H9 (cell line): ENCODE data around the gene CCR5. TPM values are rescaled to one million over a fixed set of nuclear protein-coding genes. Genes with fewer than 3 reads are reported as not detected.

ENCODE experiments used
- DNase-seq: peaks from one replicate; pipeline ENCODE4 v3.0.0-alpha.2; 2017
- H2AFZ ChIP-seq: one replicate; pipeline ENCODE4 v1.6.1; 2013; ENCODE audit warnings: mild to moderate bottlenecking, low read length, control low read depth, moderate library complexity
- H2AK5ac ChIP-seq: 2 replicates; pipeline ENCODE4 v1.6.1; 2013; ENCODE audit warnings: low read length, control low read depth, mixed read lengths; ENCODE audit not compliant: insufficient read length
- H2BK120ac ChIP-seq: one replicate; pipeline ENCODE4 v1.6.1; 2013; ENCODE audit warnings: low read depth, mild to moderate bottlenecking, low read length, control low read depth, inconsistent platforms; ENCODE audit not compliant: poor library complexity, severe bottlenecking
- H2BK12ac ChIP-seq: 2 replicates; pipeline ENCODE4 v1.6.1; 2013; ENCODE audit warnings: low read length, control low read depth, mixed read lengths, low read depth; ENCODE audit not compliant: insufficient read length
- H2BK15ac ChIP-seq: 2 replicates; pipeline ENCODE4 v1.6.1; 2013; ENCODE audit warnings: low read depth, low read length, control low read depth
- H2BK20ac ChIP-seq: one replicate; pipeline ENCODE4 v1.6.1; 2013; ENCODE audit warnings: low read depth, mild to moderate bottlenecking, low read length, control low read depth, inconsistent platforms; ENCODE audit not compliant: poor library complexity, severe bottlenecking
- H2BK5ac ChIP-seq: 2 replicates; pipeline ENCODE4 v1.6.1; 2013; ENCODE audit warnings: low read length, control low read depth, mixed read lengths; ENCODE audit not compliant: insufficient read length
- H3K14ac ChIP-seq: 2 replicates; pipeline ENCODE4 v1.6.1; 2013; ENCODE audit warnings: low read length, control low read depth; ENCODE audit not compliant: insufficient read depth
- H3K18ac ChIP-seq: 2 replicates; pipeline ENCODE4 v1.6.1; 2013; ENCODE audit warnings: low read depth, mild to moderate bottlenecking, mixed read lengths, low read length, control low read depth; ENCODE audit not compliant: insufficient read length
- H3K23ac ChIP-seq: 2 replicates; pipeline ENCODE4 v1.6.1; 2013; ENCODE audit warnings: low read length, control low read depth, mixed read lengths, low read depth; ENCODE audit not compliant: insufficient read length
- H3K23me2 ChIP-seq: 2 replicates; pipeline ENCODE4 v1.6.1; 2013; ENCODE audit warnings: low read depth, mild to moderate bottlenecking, mixed read lengths, low read length, control low read depth; ENCODE audit not compliant: insufficient read length, poor library complexity, severe bottlenecking
- H3K27ac ChIP-seq: 2 replicates; pipeline ENCODE4 v1.5.1; 2013; ENCODE audit warnings: low read length, control low read depth, mixed read lengths, low read depth; ENCODE audit not compliant: insufficient read length
- H3K27me3 ChIP-seq: 2 replicates; pipeline ENCODE4 v1.6.1; 2013; ENCODE audit warnings: low read length, control low read depth, inconsistent platforms; ENCODE audit not compliant: insufficient read depth
- H3K4ac ChIP-seq: 2 replicates; pipeline ENCODE4 v1.6.1; 2013; ENCODE audit warnings: low read depth, mild to moderate bottlenecking, control low read depth, inconsistent platforms, low read length, moderate library complexity
- H3K4me1 ChIP-seq: 2 replicates; pipeline ENCODE4 v1.6.1; 2013; ENCODE audit warnings: low read length, control low read depth, inconsistent platforms; ENCODE audit not compliant: insufficient read depth
- H3K4me2 ChIP-seq: 2 replicates; pipeline ENCODE4 v1.6.1; 2013; ENCODE audit warnings: low read length, control low read depth, mixed read lengths; ENCODE audit not compliant: insufficient read length, insufficient read depth
- H3K56ac ChIP-seq: 2 replicates; pipeline ENCODE4 v1.6.1; 2013; ENCODE audit warnings: low read depth, mild to moderate bottlenecking, mixed read lengths, low read length, control low read depth; ENCODE audit not compliant: insufficient read length
- H3K79me1 ChIP-seq: 2 replicates; pipeline ENCODE4 v1.6.1; 2013; ENCODE audit warnings: low read depth, mild to moderate bottlenecking, moderate library complexity, low read length, control low read depth, inconsistent platforms; ENCODE audit not compliant: insufficient read depth, poor library complexity, severe bottlenecking
- H3K79me2 ChIP-seq: 2 replicates; pipeline ENCODE4 v1.6.1; 2013; ENCODE audit warnings: low read length, control low read depth, inconsistent platforms; ENCODE audit not compliant: insufficient read depth
- H3K9ac ChIP-seq: 2 replicates; pipeline ENCODE4 v1.6.1; 2013; ENCODE audit warnings: low read length, control low read depth, mixed read lengths; ENCODE audit not compliant: insufficient read length; ENCODE audit errors: extremely low read depth
- H3K9me3 ChIP-seq: one replicate; pipeline ENCODE4 v1.6.1; 2013; ENCODE audit warnings: low read depth, low read length, inconsistent platforms; ENCODE audit not compliant: control insufficient read depth
- H3T11ph ChIP-seq: one replicate; pipeline ENCODE4 v1.6.1; 2013; ENCODE audit warnings: mild to moderate bottlenecking, low read length, control low read depth, inconsistent platforms
- H4K20me1 ChIP-seq: one replicate; pipeline ENCODE4 v1.6.1; 2013; ENCODE audit not compliant: control insufficient read depth, insufficient read length, insufficient read depth
- H4K5ac ChIP-seq: 2 replicates; pipeline ENCODE4 v1.6.1; 2013; ENCODE audit warnings: low read depth, mild to moderate bottlenecking, mixed read lengths, low read length, control low read depth; ENCODE audit not compliant: insufficient read length
- H4K8ac ChIP-seq: replicated peaks from 2 replicates; pipeline ENCODE4 v1.6.1; 2013; ENCODE audit warnings: low read length, control low read depth, mixed read lengths, low read depth; ENCODE audit not compliant: insufficient read length
- H4K91ac ChIP-seq: 2 replicates; pipeline ENCODE4 v1.6.1; 2013; ENCODE audit warnings: low read depth, mild to moderate bottlenecking, moderate library complexity, mixed read lengths, low read length, control low read depth; ENCODE audit not compliant: insufficient read length
- H3K27ac Mint-ChIP-seq, 3 experiments: 2 replicates in 2 of 3; 3 replicates in 1 of 3; pipeline ENCODE4 v1.8.0; 2020 to 2021; ENCODE audit warnings: mixed read lengths in 3 of 3, mild to moderate bottlenecking in 1 of 3, moderate library complexity in 1 of 3
- H3K27me3 Mint-ChIP-seq: 2 replicates; pipeline ENCODE4 v1.8.0; 2021; ENCODE audit warnings: low read depth, mild to moderate bottlenecking, moderate library complexity, mixed read lengths
- H3K36me3 Mint-ChIP-seq, 3 experiments: 2 replicates in 2 of 3; 3 replicates in 1 of 3; pipeline ENCODE4 v1.8.0; 2020 to 2021; ENCODE audit warnings: low read depth in 3 of 3, mixed read lengths in 3 of 3; ENCODE audit not compliant: insufficient read depth in 1 of 3
- H3K4me1 Mint-ChIP-seq, 2 experiments: 2 replicates each; pipeline ENCODE4 v1.8.0; 2020; ENCODE audit warnings: mixed read lengths in 2 of 2
- H3K4me3 Mint-ChIP-seq, 2 experiments: 2 replicates in 1 of 2; 3 replicates in 1 of 2; pipeline ENCODE4 v1.8.0; 2020 to 2021; ENCODE audit warnings: mild to moderate bottlenecking in 2 of 2, mixed read lengths in 2 of 2, moderate library complexity in 1 of 2
- H3K9me3 Mint-ChIP-seq, 2 experiments: 2 replicates in 1 of 2; 3 replicates in 1 of 2; pipeline ENCODE4 v1.8.0; 2020; ENCODE audit warnings: mild to moderate bottlenecking in 2 of 2, mixed read lengths in 2 of 2, moderate library complexity in 1 of 2
- CTCF ChIP-seq: fragments of 200-600 bp; sonication (generic); conservative IDR thresholded peaks from 3 replicates; pipeline ENCODE4 v1.8.0; 2021; ENCODE audit warnings: antibody characterized with exemption, mild to moderate bottlenecking
- WGBS: extraction: QIAGEN DNeasy Blood & Tissue Kit; methylation state at CpG from one replicate; pipeline ENCODE4 v1.1.7; 2013; ENCODE audit warnings: missing lambda C conversion rate, low lambda C conversion rate, mixed read lengths; ENCODE audit not compliant: insufficient read length; ENCODE audit errors: extremely low coverage; 5-methylcytosine and 5-hydroxymethylcytosine counted together
- total RNA-seq: library from RNA; stranded (reverse); gene quantifications from 2 replicates; pipeline ENCODE4 v1.2.1, GENCODE V29; 2021

CCR5 gene
- total RNA-seq, 1 experiment from 2014 or later, result not detected

GRCh38 chr3:46359733-46360493 is 10.8 kb upstream of the CCR5 start:
- no peak overlapping the region for H2BK15ac ChIP-seq
- H3K4me1 Mint-ChIP-seq, result no peaks in the 10 kb centered on the region
- no peak overlapping the region for H3K4ac ChIP-seq
- no peaks in the 10 kb centered on the region for H3K9me3 Mint-ChIP-seq
- no peak overlapping the region for H3K27ac ChIP-seq
- no peak overlapping the region for H2AK5ac ChIP-seq
- TF ChIP-seq CTCF, result no peak
- no peak overlapping the region for H4K8ac ChIP-seq
- H4K91ac ChIP-seq, result no peak overlapping the region
- H3K23me2 ChIP-seq, result no peaks in the 10 kb centered on the region
- peaks cover 16% of the 10 kb centered on the region for H3K27me3 Mint-ChIP-seq
- no peak overlapping the region for H3K4me3 Mint-ChIP-seq
- DNase-seq, result no peak
- H3K27me3 ChIP-seq, result no peaks in the 10 kb centered on the region
- H3K27ac Mint-ChIP-seq, result no peak overlapping the region
- H3K56ac ChIP-seq, result no peak overlapping the region
- H4K20me1 ChIP-seq, result no peaks in the 10 kb centered on the region
- H4K5ac ChIP-seq, result no peak overlapping the region
- no peak overlapping the region for H3K23ac ChIP-seq
- H3K9ac ChIP-seq, result no peak overlapping the region
- no peak overlapping the region for H3T11ph ChIP-seq
- H3K79me1 ChIP-seq, result no peaks in the 10 kb centered on the region
- no peak overlapping the region for H2BK120ac ChIP-seq
- no peaks in the 10 kb centered on the region for H3K36me3 Mint-ChIP-seq
- H3K14ac ChIP-seq, result no peak overlapping the region
- WGBS, result no CpG with 5 or more reads among the region's 11 CpGs
- H3K18ac ChIP-seq, result no peak overlapping the region
- no peak overlapping the region for H2AFZ ChIP-seq
- H3K4me2 ChIP-seq, result no peak overlapping the region
- no peaks in the 10 kb centered on the region for H3K9me3 ChIP-seq
- no peak overlapping the region for H2BK12ac ChIP-seq
- no peaks in the 10 kb centered on the region; the same call in 1 of the 2 replicates for H3K4me1 ChIP-seq
- no peak overlapping the region for H2BK5ac ChIP-seq
- H2BK20ac ChIP-seq, result no peak overlapping the region
- H3K79me2 ChIP-seq, result no peaks in the 10 kb centered on the region
